HCEC 1CT (cell line): Measurements from ENCODE around the gene VPS41.

Experiments used
- DNase-seq: peaks from one replicate; pipeline ENCODE4 v3.0.0-alpha.2; 2017

VPS41 gene

GRCh38 chr7:38716397-38716796, 192.6 kb downstream of the VPS41 start:
- no peak for DNase-seq

- no peak for DNase-seq
These were observed 199.9 kb downstream of the VPS41 start for GRCh38 chr7:38709123-38709522.

- no peak for DNase-seq
These were observed 204.2 kb downstream of the VPS41 start for GRCh38 chr7:38704751-38705150.

- no peak for DNase-seq
These were observed 204.9 kb downstream of the VPS41 start for GRCh38 chr7:38704041-38704547.

- DNase-seq: no peak
These were observed 205.9 kb downstream of the VPS41 start for GRCh38 chr7:38703093-38703492.

- no peak for DNase-seq
These were observed 206.9 kb downstream of the VPS41 start for GRCh38 chr7:38702002-38702535.

GRCh38 chr7:38700116-38700515, 208.9 kb downstream of the VPS41 start:
- DNase-seq: no peak

- DNase-seq: peak; percentile 49
These were observed 209.5 kb downstream of the VPS41 start for GRCh38 chr7:38699471-38699870.

- no peak for DNase-seq
These were observed 214.7 kb downstream of the VPS41 start for GRCh38 chr7:38694326-38694725.

- no peak for DNase-seq
These were observed 222.1 kb downstream of the VPS41 start for GRCh38 chr7:38686888-38687287.

- no peak for DNase-seq
These were observed 223.1 kb downstream of the VPS41 start for GRCh38 chr7:38685851-38686250.

- no peak for DNase-seq
These were observed 226.4 kb downstream of the VPS41 start for GRCh38 chr7:38682606-38683005.

- no peak for DNase-seq
These were observed 227.1 kb downstream of the VPS41 start for GRCh38 chr7:38681882-38682281.

GRCh38 chr7:38679419-38679818, 229.6 kb downstream of the VPS41 start:
- no peak for DNase-seq

GRCh38 chr7:38678698-38679054, 230.3 kb downstream of the VPS41 start:
- DNase-seq: no peak

GRCh38 chr7:38677981-38678697, 230.9 kb downstream of the VPS41 start:
- DNase-seq: no peak

- no peak for DNase-seq
These were observed 233.4 kb downstream of the VPS41 start for GRCh38 chr7:38675494-38676106.

GRCh38 chr7:38674513-38674912, 234.5 kb downstream of the VPS41 start:
- no peak for DNase-seq

- DNase-seq: peak; percentile 93
These were observed 235.2 kb downstream of the VPS41 start for GRCh38 chr7:38673795-38674194.
